HEK293T (cell line): ENCODE measurements around the gene KIF4A.

Experiments used
- CTCF ChIA-PET: fragments of 350-600 bp; formaldehyde crosslinking; extraction: SDS; loops from one replicate; lab custom pipeline; 2021; ENCODE audit warnings: antibody characterized with exemption, inconsistent platforms; lab: Yijun Ruan, JAX
- POLR2A ChIA-PET: fragments of 350-600 bp; formaldehyde crosslinking; extraction: SDS; loops from one replicate; lab custom pipeline; 2020; ENCODE audit warnings: antibody characterized with exemption, inconsistent platforms; lab: Yijun Ruan, JAX
- DNase-seq: peaks from one replicate; pipeline ENCODE4 v3.0.0; 2012; ENCODE audit warnings: mixed read lengths; ENCODE audit errors: extremely low spot score
- ARNT ChIP-seq: fragments of 450-650 bp; IDR thresholded peaks from 2 replicates; pipeline ENCODE4 v1.6.1; 2017; ENCODE audit warnings: mild to moderate bottlenecking
- BHLHE40 ChIP-seq: fragments of 450-650 bp; IDR thresholded peaks from 2 replicates; pipeline ENCODE4 v1.6.1; 2016; ENCODE audit warnings: mild to moderate bottlenecking, moderate library complexity, borderline replicate concordance
- CTBP1 ChIP-seq: fragments of 450-650 bp; IDR thresholded peaks from 2 replicates; pipeline ENCODE4 v1.6.1; 2016; ENCODE audit warnings: borderline replicate concordance
- ELF4 ChIP-seq: fragments of 450-650 bp; IDR thresholded peaks from 2 replicates; pipeline ENCODE4 v1.6.1; 2017; ENCODE audit warnings: antibody characterized with exemption
- FOXA1 ChIP-seq: fragments of 450-650 bp; IDR thresholded peaks from 2 replicates; pipeline ENCODE4 v1.6.1; 2016; ENCODE audit warnings: mild to moderate bottlenecking
- FOXK2 ChIP-seq: fragments of 450-650 bp; IDR thresholded peaks from 2 replicates; pipeline ENCODE4 v1.6.1; 2016; ENCODE audit warnings: mild to moderate bottlenecking
- FOXM1 ChIP-seq: fragments of 450-650 bp; IDR thresholded peaks from 2 replicates; pipeline ENCODE4 v1.6.1; 2017; ENCODE audit warnings: mild to moderate bottlenecking, borderline replicate concordance
- HDGF ChIP-seq: fragments of 450-650 bp; IDR thresholded peaks from 2 replicates; pipeline ENCODE4 v1.6.1; 2017; ENCODE audit warnings: antibody characterized with exemption, borderline replicate concordance
- L3MBTL2 ChIP-seq: fragments of 450-650 bp; conservative IDR thresholded peaks from 2 replicates; pipeline ENCODE4 v1.6.1; 2016; ENCODE audit warnings: mild to moderate bottlenecking
- LEF1 ChIP-seq: fragments of 450-650 bp; IDR thresholded peaks from 2 replicates; pipeline ENCODE4 v1.6.1; 2017; ENCODE audit warnings: mild to moderate bottlenecking, borderline replicate concordance
- NFRKB ChIP-seq: fragments of 450-650 bp; IDR thresholded peaks from 2 replicates; pipeline ENCODE4 v1.6.1; 2016; ENCODE audit warnings: mild to moderate bottlenecking, moderate library complexity
- SP1 ChIP-seq: fragments of 450-650 bp; IDR thresholded peaks from 2 replicates; pipeline ENCODE4 v1.6.1; 2017
- SUZ12 ChIP-seq: fragments of 450-650 bp; IDR thresholded peaks from 2 replicates; pipeline ENCODE4 v1.6.1; 2016; ENCODE audit warnings: mild to moderate bottlenecking
- TARDBP ChIP-seq: fragments of 450-650 bp; IDR thresholded peaks from 2 replicates; pipeline ENCODE4 v1.6.1; 2016
- ZNF384 ChIP-seq: fragments of 450-650 bp; IDR thresholded peaks from 2 replicates; pipeline ENCODE4 v1.6.1; 2016
- TF ChIP-seq, protein P1 (sequence below): fragments of 450-650 bp; IDR thresholded peaks from 2 replicates; pipeline ENCODE4 v1.6.1; 2016

The KIF4A gene

DNA sequence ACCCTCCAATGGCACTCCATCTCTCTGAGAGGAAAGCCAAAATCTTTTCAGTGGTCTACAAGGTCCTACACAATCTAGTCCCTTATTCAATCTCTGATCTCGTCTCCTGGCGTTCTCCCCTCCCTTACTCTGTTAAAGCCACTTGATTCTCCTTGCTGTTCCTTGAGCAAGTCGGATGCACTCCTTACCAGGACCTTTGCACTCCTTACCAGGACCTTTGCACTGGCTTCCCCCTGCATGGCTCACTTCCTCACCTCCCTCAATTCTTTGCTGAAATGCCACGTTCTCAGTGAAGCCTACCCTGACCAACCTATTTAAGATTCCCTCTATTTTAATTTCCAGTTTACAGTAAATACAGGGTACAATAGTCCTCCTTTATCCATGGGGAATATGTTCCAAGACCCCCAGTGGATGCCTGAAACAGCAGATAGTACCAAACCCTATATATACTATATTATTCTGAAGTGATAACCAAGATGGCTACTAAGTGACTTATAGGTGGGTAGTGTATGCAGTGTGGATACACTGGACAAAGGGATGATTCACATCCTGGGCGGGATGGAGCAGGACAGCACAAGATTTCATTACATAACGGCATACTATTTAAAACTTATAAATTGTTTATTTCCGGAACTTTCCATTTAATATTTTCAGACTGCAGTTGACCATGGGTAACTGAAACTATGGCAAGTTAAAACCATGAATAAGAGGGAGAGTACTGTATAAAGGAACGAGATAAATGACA is 148.2 kb downstream of the KIF4A start:
- DNase-seq = no peak
- CTCF ChIA-PET = no interaction called here
- POLR2A ChIA-PET = no interaction called here
- TF ChIP-seq SUZ12 (no peak), HDGF (no peak), FOXM1 (no peak), ELF4 (no peak), LEF1 (no peak), ARNT (no peak), FOXK2 (no peak), ZNF384 (no peak), SP1 (no peak), L3MBTL2 (no peak), TARDBP (no peak)
- TF ChIP-seq, protein P1, sequence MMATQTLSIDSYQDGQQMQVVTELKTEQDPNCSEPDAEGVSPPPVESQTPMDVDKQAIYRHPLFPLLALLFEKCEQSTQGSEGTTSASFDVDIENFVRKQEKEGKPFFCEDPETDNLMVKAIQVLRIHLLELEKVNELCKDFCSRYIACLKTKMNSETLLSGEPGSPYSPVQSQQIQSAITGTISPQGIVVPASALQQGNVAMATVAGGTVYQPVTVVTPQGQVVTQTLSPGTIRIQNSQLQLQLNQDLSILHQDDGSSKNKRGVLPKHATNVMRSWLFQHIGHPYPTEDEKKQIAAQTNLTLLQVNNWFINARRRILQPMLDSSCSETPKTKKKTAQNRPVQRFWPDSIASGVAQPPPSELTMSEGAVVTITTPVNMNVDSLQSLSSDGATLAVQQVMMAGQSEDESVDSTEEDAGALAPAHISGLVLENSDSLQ = no peak

DNA sequence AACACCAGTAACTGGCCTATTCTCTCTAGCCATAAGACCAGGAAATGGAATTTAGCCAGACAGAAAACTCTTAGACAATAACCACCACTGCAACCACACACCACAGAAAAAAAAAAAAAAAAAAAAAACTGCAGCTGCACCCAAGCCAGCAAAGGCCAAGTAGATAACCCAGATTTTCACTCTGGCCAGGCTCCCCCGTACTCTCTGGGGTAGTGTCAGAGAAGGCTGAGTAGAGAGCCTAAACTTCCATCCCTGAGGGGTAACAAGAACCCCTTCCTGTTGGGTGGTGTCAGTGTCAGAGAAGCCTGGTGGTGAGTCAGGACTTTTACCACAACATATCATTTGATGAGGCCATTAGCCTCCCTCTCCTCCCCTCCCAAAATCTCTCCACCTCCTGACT is 149.1 kb downstream of the KIF4A start:
- POLR2A ChIA-PET = no interaction called here
- no peak for DNase-seq
- CTCF ChIA-PET = no interaction called here
- TF ChIP-seq L3MBTL2 (no peak), SP1 (no peak), FOXA1 (no peak), SUZ12 (no peak), CTBP1 (no peak), NFRKB (no peak)
- TF ChIP-seq, protein P1 = no peak

DNA sequence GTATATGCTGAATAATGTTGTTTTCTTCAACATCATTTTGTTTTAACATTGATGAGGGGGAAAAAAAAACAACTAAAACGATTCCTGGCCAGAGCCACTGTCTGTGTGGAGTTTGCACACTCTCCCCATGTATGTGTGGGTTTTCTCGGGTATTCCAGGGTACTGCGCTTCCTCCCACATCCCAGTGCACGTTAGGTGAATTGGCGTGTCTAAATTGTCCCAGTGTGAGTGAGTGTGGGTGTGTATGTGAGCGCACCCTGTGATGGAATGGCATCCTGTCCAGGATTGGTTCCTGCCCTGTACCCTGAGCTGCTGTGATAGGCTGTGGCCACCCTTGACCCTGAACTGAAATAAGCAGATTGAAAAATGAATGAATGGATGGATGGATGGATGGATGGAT is 152.3 kb downstream of the KIF4A start:
- ChIA-PET POLR2A (interaction anchor here (0.7 to 1.5 kb wide), 2 partner anchors 8 to 10 kb away, joined by 3 read pairs; no protein-coding TSS in a partner anchor), CTCF (interaction anchor here (2.2 kb wide), 1 partner anchor 8 kb away, joined by 9 read pairs; no protein-coding TSS in a partner anchor)
- no peak for DNase-seq
- no peak for TF ChIP-seq SUZ12
- no peak for TF ChIP-seq TARDBP
- TF ChIP-seq, protein P1 = no peak
- no peak for TF ChIP-seq BHLHE40
- no peak for TF ChIP-seq NFRKB
- no peak for TF ChIP-seq LEF1
- no peak for TF ChIP-seq FOXA1
- TF ChIP-seq L3MBTL2 = no peak
- no peak for TF ChIP-seq CTBP1
- TF ChIP-seq ZNF384 = no peak
- no peak for TF ChIP-seq SP1
- TF ChIP-seq FOXM1 = no peak
- no peak for TF ChIP-seq HDGF
- no peak for TF ChIP-seq FOXK2
- no peak for TF ChIP-seq ARNT
- no peak for TF ChIP-seq ELF4

DNA sequence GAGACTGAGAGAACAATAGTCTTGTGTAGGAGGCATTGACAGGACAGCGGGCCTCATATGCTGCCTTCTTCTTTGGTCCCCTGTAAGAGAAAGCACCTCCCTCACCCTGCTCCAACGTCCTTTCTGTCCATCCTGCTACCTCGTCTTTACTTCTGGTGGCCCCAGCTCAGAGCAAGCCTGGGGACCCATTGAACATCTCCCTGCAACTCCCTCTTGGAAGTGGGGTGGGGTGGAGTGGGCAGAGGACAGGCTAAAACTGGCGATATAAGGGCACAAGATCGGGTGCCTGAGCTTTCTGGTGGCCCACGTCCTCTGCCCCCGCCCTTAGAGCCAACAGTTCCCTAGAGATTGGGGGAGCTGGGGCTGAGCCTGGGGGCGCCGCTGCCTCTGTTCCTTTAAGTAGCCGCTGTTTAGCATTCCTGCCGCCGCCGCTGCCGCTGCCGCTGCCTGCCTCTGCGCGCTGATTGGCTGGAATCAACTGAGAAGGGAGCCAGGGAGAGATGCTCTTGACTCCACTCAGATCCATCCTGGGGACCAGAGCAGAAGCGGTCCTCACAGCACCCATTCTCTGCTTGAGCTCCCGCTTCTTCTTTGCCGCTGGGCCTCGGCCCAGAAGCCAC is 154.5 kb downstream of the KIF4A start, which contains the start of gene DLG3:
Gene DLG3 (plus strand): TSS at position 510 of the 620 bp plus-strand sequence. CDS start 367 bp downstream, outside the sequence.
- TF ChIP-seq ZNF384 (no peak), ARNT (no peak), BHLHE40 (no peak), L3MBTL2 (no peak), NFRKB (no peak), SUZ12 (no peak), FOXA1 (no peak), HDGF (no peak), TARDBP (no peak), FOXM1 (no peak), LEF1 (no peak), SP1 (no peak), FOXK2 (no peak), ELF4 (no peak), CTBP1 (no peak)
- TF ChIP-seq, protein P1 = no peak
- peak; percentile 50 for DNase-seq
- POLR2A ChIA-PET = interaction anchor here (1.3 to 1.5 kb wide), 2 partner anchors 11 to 154 kb away, joined by 3 read pairs; partner anchors contain the start of genes KIF4A and PDZD11
- CTCF ChIA-PET = interaction anchor here (1.0 to 2.2 kb wide), 3 partner anchors 8 to 110 kb away, joined by 3 to 9 read pairs (median 3); no protein-coding TSS in a partner anchor

DNA sequence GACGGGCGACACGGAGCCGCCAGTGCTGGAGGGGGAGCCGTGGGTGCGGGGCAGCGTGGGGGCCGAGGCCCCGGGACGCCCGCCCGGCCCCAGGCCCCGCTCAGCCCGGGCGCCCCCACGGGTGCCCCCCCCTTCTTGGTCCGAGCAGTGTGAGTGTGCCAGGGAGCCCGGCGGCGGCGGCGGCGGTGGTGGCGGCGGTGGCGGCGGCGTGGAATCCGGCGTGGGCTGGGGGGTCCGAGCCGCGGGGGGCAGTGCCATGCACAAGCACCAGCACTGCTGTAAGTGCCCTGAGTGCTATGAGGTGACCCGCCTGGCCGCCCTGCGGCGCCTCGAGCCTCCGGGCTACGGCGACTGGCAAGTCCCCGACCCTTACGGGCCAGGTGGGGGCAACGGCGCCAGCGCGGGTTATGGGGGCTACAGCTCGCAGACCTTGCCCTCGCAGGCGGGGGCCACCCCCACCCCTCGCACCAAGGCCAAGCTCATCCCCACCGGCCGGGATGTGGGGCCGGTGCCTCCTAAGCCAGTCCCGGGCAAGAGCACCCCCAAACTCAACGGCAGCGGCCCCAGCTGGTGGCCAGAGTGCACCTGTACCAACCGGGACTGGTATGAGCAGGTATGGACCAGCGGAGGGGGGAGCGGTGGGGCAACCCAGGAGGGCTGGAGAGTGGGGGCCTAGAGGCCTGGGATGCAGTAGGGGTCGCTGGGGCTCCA is 155.2 kb downstream of the KIF4A start:
- CTCF ChIA-PET = interaction anchor here (1.2 kb wide), 1 partner anchor 109 kb away, joined by 3 read pairs; no protein-coding TSS in a partner anchor

More for the DNA sequence above, 155.2 kb downstream of the KIF4A start:
- TF ChIP-seq L3MBTL2 (no peak), LEF1 (no peak), CTBP1 (no peak), SUZ12 (no peak), NFRKB (no peak), SP1 (no peak), ELF4 (no peak), ZNF384 (no peak), FOXM1 (no peak), TARDBP (no peak), FOXA1 (no peak), HDGF (no peak), ARNT (no peak), BHLHE40 (no peak), FOXK2 (no peak)
- TF ChIP-seq, protein P1 = no peak
- DNase-seq = no peak
- POLR2A ChIA-PET = no interaction called here
